GM19395 (cell line): Measurements from ENCODE around the gene ZNF230.

Experiments used
- ATAC-seq: cut with Tn5 transposase; IDR thresholded peaks from one replicate; pipeline ENCODE4 v1.9.1; 2021; ENCODE audit warnings: mild to moderate bottlenecking, moderate library complexity; ENCODE audit not compliant: unreplicated experiment

ZNF230 gene

DNA sequence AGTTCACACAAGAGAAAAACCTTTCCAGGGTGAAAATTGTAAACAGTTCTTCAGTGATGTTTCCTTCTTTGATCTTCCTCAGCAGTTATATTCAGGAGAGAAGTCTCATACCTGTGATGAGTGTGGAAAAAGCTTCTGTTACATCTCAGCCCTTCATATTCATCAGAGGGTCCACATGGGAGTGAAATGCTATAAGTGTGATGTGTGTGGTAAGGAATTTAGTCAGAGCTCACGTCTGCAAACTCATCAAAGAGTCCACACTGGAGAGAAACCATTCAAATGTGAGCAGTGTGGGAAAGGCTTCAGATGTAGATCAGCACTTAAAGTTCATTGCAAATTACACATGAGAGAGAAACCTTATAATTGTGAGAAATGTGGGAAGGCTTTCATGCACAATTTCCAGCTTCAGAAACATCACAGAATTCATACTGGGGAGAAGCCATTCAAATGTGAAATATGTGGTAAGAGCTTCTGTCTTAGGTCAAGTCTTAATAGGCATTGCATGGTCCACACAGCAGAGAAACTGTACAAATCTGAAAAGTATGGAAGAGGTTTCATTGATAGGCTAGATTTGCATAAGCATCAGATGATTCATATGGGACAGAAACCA, 29.3 kb downstream of the ZNF230 start:
- ATAC-seq = no peak

DNA sequence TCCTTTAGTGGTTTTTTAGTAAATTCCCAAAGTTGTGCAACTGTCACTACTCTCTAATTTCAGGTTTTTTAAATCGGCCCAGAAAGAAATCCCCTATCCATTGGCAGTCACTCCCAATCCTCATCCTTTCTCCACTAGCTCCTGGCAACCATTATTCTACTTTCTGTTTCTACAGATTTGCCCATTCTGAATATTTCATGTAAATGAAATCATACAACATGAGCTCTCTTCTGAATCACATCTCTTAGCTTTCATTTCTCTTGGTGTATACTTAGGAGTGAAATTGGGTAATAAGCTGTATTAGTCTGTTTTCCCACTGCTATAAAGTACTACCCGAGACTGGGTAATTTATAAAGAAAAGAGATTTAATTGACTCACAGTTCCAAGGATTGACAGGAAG, 39.4 kb downstream of the ZNF230 start:
- ATAC-seq = no peak

DNA sequence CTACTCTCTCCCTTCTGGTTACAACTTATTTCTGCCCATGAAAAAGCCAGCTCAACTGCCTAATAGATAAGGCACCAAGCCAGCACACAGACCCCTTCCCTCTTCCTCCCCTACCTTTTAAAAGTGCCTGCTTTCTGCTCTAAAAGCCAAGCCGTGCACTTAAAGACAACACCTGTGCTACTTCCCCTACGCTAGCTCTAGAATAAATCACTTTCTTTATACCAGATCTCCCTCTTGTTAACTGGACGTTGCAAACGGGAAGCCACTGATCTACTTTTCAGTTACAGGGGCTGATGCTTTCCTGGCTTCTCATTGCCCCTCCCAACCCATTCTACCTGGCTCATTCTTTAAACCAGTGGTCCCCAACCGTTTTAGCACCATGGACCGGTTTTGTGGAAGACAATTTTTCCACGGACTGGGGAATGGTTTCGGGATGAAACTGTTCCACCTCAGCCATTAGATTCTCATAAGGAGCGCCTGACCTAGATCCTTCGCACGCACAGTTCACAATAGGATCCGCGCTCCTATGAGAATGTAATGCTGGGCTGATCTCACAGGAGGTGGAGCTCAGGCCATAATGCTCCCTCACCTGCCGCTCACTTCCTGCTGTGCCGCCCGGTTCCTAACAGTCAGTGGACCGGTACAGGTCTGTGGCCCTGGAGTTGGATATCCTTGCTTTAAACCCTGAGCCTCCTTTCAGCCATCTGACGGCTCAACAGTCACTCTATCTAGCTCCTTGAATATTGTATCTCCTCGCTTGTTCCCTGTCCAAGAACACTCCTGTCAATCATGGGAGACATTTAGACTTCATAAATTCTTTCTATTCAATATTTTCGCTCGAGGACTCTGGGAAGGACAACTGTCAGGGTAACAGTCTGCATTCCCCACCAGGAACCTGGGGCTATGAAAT, 48.2 kb downstream of the ZNF230 start:
- no peak for ATAC-seq

DNA sequence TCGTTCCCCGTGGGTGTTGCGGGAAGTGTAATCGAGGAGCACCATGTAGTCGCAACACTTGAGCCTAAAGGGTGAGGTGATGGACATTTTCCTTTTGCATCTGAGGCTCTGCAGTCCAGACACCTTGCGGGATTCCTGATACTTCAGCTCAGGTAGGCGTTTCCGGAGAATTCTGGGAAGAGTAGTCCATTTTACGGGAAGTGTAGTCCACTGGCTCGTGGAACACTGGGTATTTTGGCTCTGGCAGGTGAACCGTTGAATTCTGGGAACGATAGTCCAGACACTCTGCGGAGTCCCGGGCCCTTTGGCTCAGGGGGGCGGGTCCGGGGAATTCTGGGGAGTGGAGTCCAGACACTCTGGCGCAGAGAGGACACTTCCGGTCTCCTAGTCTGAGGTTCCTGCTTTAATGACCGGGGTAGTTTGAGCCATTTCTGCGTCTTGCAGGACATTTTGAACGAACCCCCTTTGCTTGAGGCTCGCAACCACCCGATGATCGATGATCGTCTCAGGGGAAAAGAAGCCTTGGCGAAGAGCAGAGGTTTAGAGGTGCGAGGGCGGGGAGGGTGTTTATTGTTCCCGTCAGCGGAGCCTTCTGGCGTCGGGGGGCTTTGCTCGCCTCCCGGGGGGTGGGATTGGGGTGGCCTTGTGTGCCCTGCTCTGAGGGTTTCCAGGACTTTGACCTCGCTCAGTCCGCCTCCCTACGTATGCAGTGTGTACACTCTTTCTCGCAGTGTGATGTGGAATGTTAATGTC, 49.1 kb downstream of the ZNF230 start, which contains the start of gene ZNF223:
TSS of gene ZNF223 (plus strand) at position 387 of the 753 bp plus-strand sequence. CDS start 3,141 bp downstream, outside the sequence.
- ATAC-seq = no peak

DNA sequence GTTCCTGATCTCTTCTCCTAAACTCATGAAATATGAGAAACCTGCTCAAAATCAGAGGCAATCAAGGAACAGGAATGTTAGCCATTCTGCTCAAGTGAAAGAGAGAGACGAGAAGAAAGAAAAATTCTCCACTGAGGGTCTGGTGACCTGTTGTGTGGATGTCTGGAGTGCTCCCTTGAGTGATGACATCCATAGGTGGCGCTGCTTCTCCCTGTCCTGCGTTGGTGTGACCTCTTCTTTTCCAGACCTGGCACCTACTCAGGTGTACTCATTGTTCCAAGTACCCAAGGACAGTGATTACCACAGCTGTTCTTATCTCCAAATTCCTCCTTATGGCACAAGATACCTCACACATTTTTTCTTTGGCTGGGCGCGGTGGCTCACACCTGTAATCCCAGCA, 53.1 kb downstream of the ZNF230 start:
- no peak for ATAC-seq

DNA sequence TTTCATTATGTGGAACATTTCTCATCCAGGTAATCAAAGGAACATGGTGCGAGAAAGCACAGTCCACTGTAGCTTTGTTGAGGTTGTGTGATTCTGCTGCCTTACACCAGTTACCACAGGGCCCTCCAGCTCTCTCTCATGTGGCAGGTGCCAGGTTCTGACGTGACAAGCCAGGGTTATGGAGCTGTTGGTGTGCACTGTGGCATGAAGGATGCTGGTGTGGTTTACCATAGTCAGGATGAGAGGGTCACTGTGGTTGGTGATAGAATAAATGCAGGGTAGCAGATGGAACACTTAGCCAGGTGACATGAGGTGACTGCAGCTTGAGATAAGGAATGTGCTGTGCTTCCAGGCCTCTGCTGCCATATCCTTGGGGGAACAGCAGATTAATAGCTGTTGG, 56.5 kb downstream of the ZNF230 start:
- ATAC-seq = no peak

DNA sequence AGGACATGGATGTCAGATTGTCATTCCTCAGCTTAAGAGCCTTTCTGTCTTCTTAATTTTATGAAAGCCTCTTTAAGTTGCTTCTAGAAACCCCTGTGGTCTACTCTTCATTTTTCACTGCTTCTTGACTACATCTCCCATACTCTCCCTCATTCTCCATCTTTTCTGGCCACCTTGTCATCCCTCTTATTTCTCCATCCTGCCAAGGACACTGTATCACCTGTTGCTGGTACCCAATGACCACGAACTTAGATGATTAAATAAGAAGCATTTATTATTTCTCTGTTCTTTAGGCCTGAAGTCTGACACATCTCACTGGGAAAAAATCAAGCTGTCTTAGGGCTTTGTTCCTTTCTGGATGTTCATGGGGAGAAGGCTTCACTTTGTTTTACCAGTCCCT, 58.3 kb downstream of the ZNF230 start:
- no peak for ATAC-seq
